Neuronal stem cell (in vitro differentiated cells): ENCODE results near the gene GPR107.

Experiments
- DNase-seq: peaks from one replicate; pipeline ENCODE4 v3.0.0-alpha.2; 2013; ENCODE audit warnings: low spot score
- H2AFZ ChIP-seq: one replicate; pipeline ENCODE4 v1.6.1; 2013; ENCODE audit warnings: mild to moderate bottlenecking, low read length, inconsistent platforms
- H2AK5ac ChIP-seq: 2 replicates; pipeline ENCODE4 v1.6.1; 2013; ENCODE audit warnings: low read depth, mild to moderate bottlenecking, inconsistent platforms, low read length, moderate library complexity, mixed read lengths
- H2BK120ac ChIP-seq: 2 replicates; pipeline ENCODE4 v1.6.1; 2013; ENCODE audit warnings: low read depth, mild to moderate bottlenecking, inconsistent platforms, low read length, moderate library complexity, mixed read lengths
- H2BK12ac ChIP-seq: one replicate; pipeline ENCODE4 v1.6.1; 2013; ENCODE audit warnings: low read length, inconsistent platforms
- H2BK15ac ChIP-seq: 2 replicates; pipeline ENCODE4 v1.6.1; 2013; ENCODE audit warnings: mild to moderate bottlenecking, low read length, inconsistent platforms, mixed read lengths
- H2BK5ac ChIP-seq: one replicate; pipeline ENCODE4 v1.6.1; 2013; ENCODE audit warnings: inconsistent platforms, mild to moderate bottlenecking, low read length, moderate library complexity
- H3K14ac ChIP-seq: one replicate; pipeline ENCODE4 v1.6.1; 2013; ENCODE audit warnings: low read length, inconsistent platforms
- H3K18ac ChIP-seq: 2 replicates; pipeline ENCODE4 v1.6.1; 2013; ENCODE audit warnings: low read length, inconsistent platforms
- H3K23ac ChIP-seq: 2 replicates; pipeline ENCODE4 v1.6.1; 2013; ENCODE audit warnings: low read depth, mild to moderate bottlenecking, mixed read lengths, low read length, inconsistent platforms; ENCODE audit not compliant: poor library complexity
- H3K27ac ChIP-seq: replicated peaks from 3 replicates; pipeline ENCODE4 v1.5.1; 2013; ENCODE audit warnings: low read length, inconsistent platforms
- H3K27me3 ChIP-seq, 3 experiments: 2 replicates each; pipeline ENCODE4 v1.6.1; 2013; ENCODE audit warnings: low read length in 3 of 3, mild to moderate bottlenecking in 2 of 3, inconsistent platforms in 1 of 3, low read depth in 1 of 3, mixed read lengths in 1 of 3, moderate library complexity in 1 of 3; ENCODE audit not compliant: control insufficient read depth in 3 of 3, insufficient read depth in 3 of 3
- H3K36me3 ChIP-seq, 2 donors: replicated peaks in 1 of 2; 2 replicates each; pipeline ENCODE4 v1.6.1; 2013; ENCODE audit warnings: low read length in 2 of 2; ENCODE audit not compliant: control insufficient read depth in 2 of 2, insufficient read depth in 2 of 2
- H3K4ac ChIP-seq: 2 replicates; pipeline ENCODE4 v1.6.1; 2013; ENCODE audit warnings: inconsistent platforms, mild to moderate bottlenecking, low read length, moderate library complexity
- H3K4me1 ChIP-seq, 2 donors: 1 replicate in 1 of 2; 2 replicates in 1 of 2; pipeline ENCODE4 v1.6.1; 2013; ENCODE audit warnings: low read length in 2 of 2, low read depth in 1 of 2; ENCODE audit not compliant: control insufficient read depth in 2 of 2, insufficient read depth in 1 of 2
- H3K4me2 ChIP-seq: one replicate; pipeline ENCODE4 v1.6.1; 2013; ENCODE audit warnings: mild to moderate bottlenecking, low read length, inconsistent platforms; ENCODE audit not compliant: insufficient read depth, poor library complexity, severe bottlenecking
- H3K4me3 ChIP-seq, 2 donors: 2 replicates each; pipeline ENCODE4 v1.5.1; 2013; ENCODE audit warnings: low read length in 2 of 2, mild to moderate bottlenecking in 2 of 2, inconsistent platforms in 1 of 2, moderate library complexity in 1 of 2
- H3K79me1 ChIP-seq: one replicate; pipeline ENCODE4 v1.6.1; 2013; ENCODE audit warnings: low read depth, mild to moderate bottlenecking, inconsistent platforms, low read length, moderate library complexity
- H3K9ac ChIP-seq: one replicate; pipeline ENCODE4 v1.6.1; 2013; ENCODE audit warnings: mild to moderate bottlenecking, low read depth, low read length, inconsistent platforms; ENCODE audit not compliant: poor library complexity
- H3K9me3 ChIP-seq, 2 donors: replicated peaks in 1 of 2; 2 replicates each; pipeline versions ENCODE3 to v1.6.1; 2013; ENCODE audit warnings: low read length in 2 of 2, mild to moderate bottlenecking in 2 of 2, inconsistent platforms in 1 of 2, low read depth in 1 of 2, mixed read lengths in 1 of 2, moderate library complexity in 1 of 2; ENCODE audit not compliant: control insufficient read depth in 2 of 2, insufficient read depth in 1 of 2
- H4K8ac ChIP-seq: one replicate; pipeline ENCODE4 v1.6.1; 2013; ENCODE audit warnings: low read depth, mild to moderate bottlenecking, inconsistent platforms, low read length, moderate library complexity
- H4K91ac ChIP-seq: one replicate; pipeline ENCODE4 v1.6.1; 2013; ENCODE audit warnings: low read length, low read depth, mild to moderate bottlenecking, inconsistent platforms; ENCODE audit not compliant: poor library complexity
- WGBS, 2 donors: extraction: QIAGEN DNeasy Blood & Tissue Kit; methylation state at CpG; one replicate each; pipeline ENCODE4 v1.1.7; 2013; ENCODE audit warnings: missing lambda C conversion rate in 2 of 2, mixed read lengths in 1 of 2; ENCODE audit not compliant: insufficient read length in 2 of 2, insufficient replicate concordance in 1 of 2; ENCODE audit errors: extremely low coverage in 2 of 2; 5-methylcytosine and 5-hydroxymethylcytosine counted together

Gene GPR107

DNA sequence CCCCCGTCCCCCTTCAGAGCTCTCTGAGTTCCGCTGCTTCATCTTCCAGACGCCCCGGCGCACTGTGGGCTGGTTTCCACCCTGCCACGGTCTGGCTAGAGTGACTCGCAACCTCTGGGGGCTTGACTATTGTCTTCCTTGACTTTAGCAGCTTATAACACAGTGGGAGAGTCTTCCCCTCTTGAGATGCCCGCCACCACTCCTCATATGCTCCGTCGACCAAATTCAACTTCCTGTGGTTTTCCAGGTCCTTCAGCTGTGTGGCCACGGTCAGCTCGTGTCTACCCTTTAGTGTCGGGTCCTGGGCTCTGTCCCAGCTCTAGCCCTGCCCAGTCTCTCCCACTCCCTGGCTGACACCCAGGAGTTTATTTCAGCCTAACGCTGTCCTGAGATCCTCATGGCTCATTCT is 90.3 kb downstream of the GPR107 start:
- no peak overlapping the region for H3K18ac ChIP-seq
- H3K9ac ChIP-seq: no peak overlapping the region
- no peaks in the 10 kb centered on the region for H3K27me3 ChIP-seq
- no peak overlapping the region for H3K4ac ChIP-seq
- H2BK5ac ChIP-seq: no peak overlapping the region
- H4K8ac ChIP-seq: no peak overlapping the region
- H3K79me1 ChIP-seq: no peaks in the 10 kb centered on the region
- H3K4me3 ChIP-seq: no peak overlapping the region
- H3K23ac ChIP-seq: peak overlapping the region; percentile 18
- H3K36me3 ChIP-seq: no peaks in the 10 kb centered on the region
- no peak overlapping the region for H3K14ac ChIP-seq
- no peak overlapping the region for H3K4me2 ChIP-seq
- no peak for DNase-seq
- H2BK12ac ChIP-seq: no peak overlapping the region
- peaks cover 16 to 22% of the 10 kb centered on the region in 2 donors for H3K4me1 ChIP-seq
- H3K9me3 ChIP-seq: no peaks in the 10 kb centered on the region
- H2BK15ac ChIP-seq: no peak overlapping the region
- H2BK120ac ChIP-seq: no peak overlapping the region
- H2AFZ ChIP-seq: peak overlapping the region; percentile 72
- no peak overlapping the region for H3K27ac ChIP-seq
- no peak overlapping the region for H2AK5ac ChIP-seq
- WGBS, 2 donors: no CpG with 5 or more reads among the region's 14 CpGs
- no peak overlapping the region for H4K91ac ChIP-seq

DNA sequence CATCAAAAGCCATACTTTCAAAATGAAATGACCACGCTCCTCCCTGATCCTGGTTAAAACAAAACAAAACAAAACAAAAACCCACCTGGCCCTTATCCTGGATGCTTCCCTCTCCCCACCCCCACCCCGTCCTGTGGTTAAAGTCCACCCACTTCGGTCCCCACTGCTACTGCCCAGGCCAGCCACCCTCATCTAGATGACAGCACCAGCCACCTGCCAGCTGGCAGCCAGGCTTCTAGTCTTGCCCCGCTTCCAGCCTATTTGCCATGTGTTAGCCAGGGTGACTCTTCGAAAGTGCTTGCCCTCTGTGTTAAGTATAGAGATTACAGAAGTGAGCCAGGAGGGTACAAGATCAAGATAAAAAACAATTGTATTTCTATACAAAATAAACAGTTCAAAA is 91.0 kb downstream of the GPR107 start:
- Histone ChIP-seq H3K4me3 (no peak overlapping the region), H3K9ac (no peak overlapping the region), H3K27ac (no peak overlapping the region)

DNA sequence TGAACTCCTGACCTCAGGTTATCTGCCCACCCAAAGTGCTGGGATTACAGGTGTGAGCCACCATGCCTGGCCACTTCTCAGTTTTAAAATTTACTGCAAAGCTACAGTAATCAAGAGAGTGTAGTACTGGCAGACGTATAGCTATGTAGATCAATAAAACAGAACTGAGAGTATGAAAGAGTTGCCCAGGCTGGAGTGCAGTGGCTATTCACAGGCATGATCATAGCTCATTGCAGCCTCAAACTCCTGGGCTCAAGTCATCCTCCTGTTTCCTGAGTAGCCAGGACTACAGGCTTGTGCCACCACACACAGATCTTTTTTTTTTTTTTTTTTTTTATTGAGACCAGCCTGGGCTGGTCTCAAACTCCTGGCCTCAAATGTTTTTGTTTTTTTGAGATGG is 92.0 kb downstream of the GPR107 start:
- Histone ChIP-seq H4K91ac (no peak overlapping the region), H3K9me3 (no peaks in the 10 kb centered on the region), H2AFZ (no peak overlapping the region)

More for the DNA sequence above, 91.0 kb downstream of the GPR107 start:
- H3K18ac ChIP-seq: peak overlapping the region; percentile 9
- H2BK15ac ChIP-seq: no peak overlapping the region
- H3K4me2 ChIP-seq: no peak overlapping the region
- no peak overlapping the region for H4K8ac ChIP-seq
- no CpG with 5 or more reads among the region's 5 CpGs for WGBS, 2 donors
- H3K14ac ChIP-seq: no peak overlapping the region
- H2BK12ac ChIP-seq: peak overlapping the region; percentile 30
- DNase-seq: no peak
- H4K91ac ChIP-seq: no peak overlapping the region
- H2AFZ ChIP-seq: no peak overlapping the region
- H3K4ac ChIP-seq: no peak overlapping the region
- no peaks in the 10 kb centered on the region for H3K36me3 ChIP-seq
- H3K9me3 ChIP-seq: no peaks in the 10 kb centered on the region
- H2AK5ac ChIP-seq: no peak overlapping the region
- no peak overlapping the region for H2BK5ac ChIP-seq
- no peak overlapping the region for H3K23ac ChIP-seq
- H3K27me3 ChIP-seq: no peaks in the 10 kb centered on the region
- peaks cover 16 to 21% of the 10 kb centered on the region in 2 donors for H3K4me1 ChIP-seq
- H3K79me1 ChIP-seq: no peaks in the 10 kb centered on the region
- no peak overlapping the region for H2BK120ac ChIP-seq

DNA sequence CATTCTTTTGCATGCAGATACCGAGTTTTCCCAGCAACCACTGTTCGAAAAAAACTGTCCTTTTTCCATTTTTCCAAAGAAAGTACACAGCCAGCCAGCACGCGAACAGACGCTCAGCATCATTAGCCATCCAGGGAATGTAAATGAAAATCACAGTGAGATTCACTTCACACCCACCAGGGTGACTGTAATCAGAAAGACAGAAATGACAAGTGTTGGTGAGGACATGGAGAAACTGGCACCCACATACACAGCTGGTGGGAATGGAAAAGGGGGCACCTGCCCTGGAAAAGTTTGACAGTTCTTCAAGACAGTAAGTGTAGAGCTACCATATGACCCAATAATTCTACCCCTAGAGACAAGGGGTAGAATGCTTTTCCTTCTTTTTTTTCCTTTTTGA is 93.5 kb downstream of the GPR107 start:
- H3K36me3 ChIP-seq: no peaks in the 10 kb centered on the region
- no peak overlapping the region for H4K91ac ChIP-seq
- no peak overlapping the region for H2BK120ac ChIP-seq
- no peaks in the 10 kb centered on the region for H3K9me3 ChIP-seq
- DNase-seq: no peak
- no peak overlapping the region for H3K9ac ChIP-seq
- no peak overlapping the region for H2AFZ ChIP-seq
- no peak overlapping the region for H2BK5ac ChIP-seq
- H3K14ac ChIP-seq: no peak overlapping the region
- no peak overlapping the region for H3K18ac ChIP-seq
- H2BK12ac ChIP-seq: no peak overlapping the region
- H3K27ac ChIP-seq: no peak overlapping the region
- WGBS, 2 donors: no CpG with 5 or more reads among the region's 5 CpGs
- no peaks in the 10 kb centered on the region for H3K79me1 ChIP-seq
- no peak overlapping the region for H3K4ac ChIP-seq
- no peak overlapping the region for H3K23ac ChIP-seq
- no peaks in the 10 kb centered on the region for H3K27me3 ChIP-seq
- no peak overlapping the region for H2AK5ac ChIP-seq
- H3K4me3 ChIP-seq: no peak overlapping the region
- no peak overlapping the region for H2BK15ac ChIP-seq
- H3K4me2 ChIP-seq: no peak overlapping the region
- no peak overlapping the region for H4K8ac ChIP-seq
- peaks cover 17 to 20% of the 10 kb centered on the region in 2 donors for H3K4me1 ChIP-seq

More for the DNA sequence above, 92.0 kb downstream of the GPR107 start:
- WGBS, 2 donors: no CpG with 5 or more reads among the region's 1 CpG
- Histone ChIP-seq H3K23ac (no peak overlapping the region), H3K4me3 (no peak overlapping the region), H3K9ac (no peak overlapping the region), H2BK5ac (no peak overlapping the region), H3K79me1 (no peaks in the 10 kb centered on the region), H4K8ac (no peak overlapping the region), H3K27me3 (no peaks in the 10 kb centered on the region), H3K18ac (no peak overlapping the region), H3K4me2 (no peak overlapping the region), H2BK12ac (no peak overlapping the region), H3K4me1 (peaks cover 16 to 21% of the 10 kb centered on the region in 2 donors), H3K36me3 (no peaks in the 10 kb centered on the region), H2BK15ac (no peak overlapping the region), H3K14ac (no peak overlapping the region), H3K4ac (no peak overlapping the region), H2AK5ac (no peak overlapping the region), H2BK120ac (no peak overlapping the region), H3K27ac (no peak overlapping the region)
- no peak for DNase-seq
